ENCODE measurements around the gene FILIP1L. TPM values are rescaled to one million over a fixed set of nuclear protein-coding genes. Genes with fewer than 3 reads are reported as not detected.

Gene FILIP1L
- total RNA-seq, 1 experiment from 2014 or later, result 0.17 TPM

- no peak overlapping the region for H3K4me3 ChIP-seq (replicated peaks in 1 of 2; ENCODE audit: low read depth in 1 of 2, low read length in 2 of 2)
- no peak overlapping the region for H2AFZ ChIP-seq (ENCODE audit: low read depth, low read length, poor library complexity, severe bottlenecking)
- ChIA-PET CTCF (no interaction called here), RAD21 (ENCODE audit: low non-redundant PET in 1 of 2, low total read pairs in 2 of 2, uncharacterized antibody in 2 of 2, unreplicated experiment in 2 of 2) (no interaction called here), POLR2A (no interaction called here)
- H3K9ac ChIP-seq (ENCODE audit: low read length), result no peak overlapping the region
- TF ChIP-seq YY1 (IDR thresholded peaks at IDR 0.05; ENCODE audit: extremely low read depth, insufficient replicate concordance, low read depth, low read length) (no peak), ELF1 (IDR thresholded peaks at IDR 0.05; ENCODE audit: borderline replicate concordance, low read depth) (no peak), CEBPB (IDR thresholded peaks at IDR 0.05; ENCODE audit: low read depth) (no peak)
- H3K27ac ChIP-seq (ENCODE audit: low read depth, low read length), result no peak overlapping the region
- no peaks in the 10 kb centered on the region for H3K27me3 ChIP-seq (ENCODE audit: insufficient read depth, low read length)
- H4K20me1 ChIP-seq (ENCODE audit: insufficient read depth), result no peaks in the 10 kb centered on the region
- ATAC-seq (no peak), DNase-seq (ENCODE audit: low read depth, low spot score) (no peak)
- intact Hi-C loops (cut with micrococcal nuclease), result loop anchor here (10.0 kb wide), 1 partner anchor 628 kb away; no protein-coding TSS in a partner anchor
- no peak overlapping the region for H3K4me2 ChIP-seq (ENCODE audit: low read length)
- H3K9me2 ChIP-seq (ENCODE audit: insufficient read depth), result no peaks in the 10 kb centered on the region
- H3K4me1 ChIP-seq (ENCODE audit: control insufficient read depth in 1 of 2, insufficient read depth in 2 of 2, low read length in 2 of 2), result no peaks in the 10 kb centered on the region
- no TSS peak for BruUV-seq (replicated peaks)
- H3K9me3 ChIP-seq (ENCODE audit: control insufficient read depth in 1 of 2, insufficient read depth in 1 of 2, low read depth in 1 of 2, low read length in 2 of 2), result no peaks in the 10 kb centered on the region
- H3K79me2 ChIP-seq (ENCODE audit: insufficient read depth, low read length), result peaks cover 67% of the 10 kb centered on the region
- no peaks in the 10 kb centered on the region for H3K36me3 ChIP-seq (ENCODE audit: control insufficient read depth in 1 of 2, insufficient read depth in 2 of 2, low read length in 2 of 2)
Observed at GRCh38 chr3:99836681-99837080, 277.6 kb downstream of the FILIP1L start.

GRCh38 chr3:99834211-99834957 is 279.9 kb downstream of the FILIP1L start:
- TF ChIP-seq ZNF274 (IDR thresholded peaks at IDR 0.05; ENCODE audit: low read depth, low read length), result no peak
- TF ChIP-seq POLR2AphosphoS5 (IDR thresholded peaks at IDR 0.05; ENCODE audit: low read depth, low read length), result no peak
- TF ChIP-seq SRF (IDR thresholded peaks at IDR 0.05; ENCODE audit: low read depth), result no peak
- no peak for TF ChIP-seq POLR2A (IDR thresholded peaks at IDR 0.05; ENCODE audit: borderline replicate concordance, extremely low read depth, insufficient read depth, insufficient read length)
- TF ChIP-seq ZFX (IDR thresholded peaks at IDR 0.05), result no peak
- no peak for TF ChIP-seq EGR1 (IDR thresholded peaks at IDR 0.05; ENCODE audit: low read depth)
- H2AFZ ChIP-seq (ENCODE audit: low read depth, low read length, poor library complexity, severe bottlenecking), result no peak overlapping the region
- H3K79me2 ChIP-seq (ENCODE audit: insufficient read depth, low read length), result peaks cover 69% of the 10 kb centered on the region
- no peaks in the 10 kb centered on the region; the same call in 1 of the 2 replicates for H4K20me1 ChIP-seq (ENCODE audit: insufficient read depth)
- ChIA-PET RAD21 (ENCODE audit: low non-redundant PET in 1 of 2, low total read pairs in 2 of 2, uncharacterized antibody in 2 of 2, unreplicated experiment in 2 of 2) (no interaction called here), CTCF (interaction anchor here (1.2 to 2.1 kb wide), 2 partner anchors 9 to 420 kb away, joined by 5 to 11 read pairs; no protein-coding TSS in a partner anchor), POLR2A (no interaction called here)
- intact Hi-C loops (cut with micrococcal nuclease), result loop anchor here (10.0 kb wide), 1 partner anchor 630 kb away; no protein-coding TSS in a partner anchor
- H3K4me3 ChIP-seq (replicated peaks in 1 of 2; ENCODE audit: low read depth in 1 of 2, low read length in 2 of 2), result no peak overlapping the region
- H3K9me3 ChIP-seq (ENCODE audit: control insufficient read depth in 1 of 2, insufficient read depth in 1 of 2, low read depth in 1 of 2, low read length in 2 of 2), result no peaks in the 10 kb centered on the region
- H3K27me3 ChIP-seq (ENCODE audit: insufficient read depth, low read length), result no peaks in the 10 kb centered on the region
- no peaks in the 10 kb centered on the region for H3K36me3 ChIP-seq (ENCODE audit: control insufficient read depth in 1 of 2, insufficient read depth in 2 of 2, low read length in 2 of 2)
- ATAC-seq (no peak), DNase-seq (ENCODE audit: low read depth, low spot score) (no peak)
- no peaks in the 10 kb centered on the region for H3K4me1 ChIP-seq (ENCODE audit: control insufficient read depth in 1 of 2, insufficient read depth in 2 of 2, low read length in 2 of 2)
- no peak overlapping the region for H3K27ac ChIP-seq (ENCODE audit: low read depth, low read length)
- no peaks in the 10 kb centered on the region for H3K9me2 ChIP-seq (ENCODE audit: insufficient read depth)
- BruUV-seq (replicated peaks), result no TSS peak
- H3K9ac ChIP-seq (ENCODE audit: low read length), result no peak overlapping the region
- H3K4me2 ChIP-seq (ENCODE audit: low read length), result no peak overlapping the region

Data from HCT116 (cell line).